C4-2B (cell line): ENCODE results near the gene OR4F6.

Source experiments
- CTCF ChIP-seq: fragments of 450-650 bp; conservative IDR thresholded peaks from 2 replicates; pipeline ENCODE4 v1.5.1; 2017; ENCODE audit warnings: mild to moderate bottlenecking
- ZFX ChIP-seq: fragments of 450-650 bp; IDR thresholded peaks from 2 replicates; pipeline ENCODE4 v1.6.1; 2017

GRCh38 chr15:101803676-101804075, 367 bp downstream of the OR4F6 start:
- TF ChIP-seq CTCF (no peak), ZFX (no peak)
